ENCODE data around the gene EFCAB11. TPM values are rescaled to one million over a fixed set of nuclear protein-coding genes. Genes with fewer than 3 reads are reported as not detected.

EFCAB11 gene
- total and polyA plus RNA-seq, 2 donors: 5.6 to 7.6 TPM

GRCh38 chr14:89953602-89954001 lies 928 bp downstream of the EFCAB11 start:
- H3K4me3 ChIP-seq (ENCODE audit: low read length in 2 of 2): no peak overlapping the region
- DNase-seq (ENCODE audit: low read depth in 6 of 9, low spot score in 9 of 9): no peak
- H3K4me1 ChIP-seq (ENCODE audit: control insufficient read depth in 2 of 2, insufficient read depth in 2 of 2, low read length in 2 of 2): peaks cover 12 to 20% of the 10 kb centered on the region in 2 donors
- H3K27ac ChIP-seq (ENCODE audit: low read depth in 1 of 2, low read length in 1 of 2): no peak overlapping the region
- 90% methylated on average over 1 of the region's 1 CpG for WGBS
- H3K36me3 ChIP-seq (ENCODE audit: control insufficient read depth in 2 of 2, insufficient read depth in 2 of 2, low read length in 1 of 2): peaks cover 16 to 21% of the 10 kb centered on the region in 2 donors
- peaks cover 2 to 11% of the 10 kb centered on the region in 2 donors for H3K9me3 ChIP-seq (ENCODE audit: control insufficient read depth in 2 of 2, insufficient read depth in 1 of 2, low read length in 1 of 2)
- no peaks in the 10 kb centered on the region for H3K27me3 ChIP-seq (ENCODE audit: control insufficient read depth in 2 of 2, insufficient read depth in 1 of 2, low read length in 1 of 2)

- WGBS: 95% methylated on average over 2 of the region's 2 CpGs
- Histone ChIP-seq H3K36me3 (ENCODE audit: control insufficient read depth in 2 of 2, insufficient read depth in 2 of 2, low read length in 1 of 2) (peaks cover 6 to 11% of the 10 kb centered on the region in 2 donors), H3K9me3 (ENCODE audit: control insufficient read depth in 2 of 2, insufficient read depth in 1 of 2, low read length in 1 of 2) (peaks cover 0 to under 1% of the 10 kb centered on the region in 2 donors), H3K4me1 (ENCODE audit: control insufficient read depth in 2 of 2, insufficient read depth in 2 of 2, low read length in 2 of 2) (peaks cover 12 to 15% of the 10 kb centered on the region in 2 donors), H3K27ac (ENCODE audit: low read depth in 1 of 2, low read length in 1 of 2) (no peak overlapping the region), H3K27me3 (ENCODE audit: control insufficient read depth in 2 of 2, insufficient read depth in 1 of 2, low read length in 1 of 2) (no peaks in the 10 kb centered on the region), H3K4me3 (ENCODE audit: low read length in 2 of 2) (no peak overlapping the region)
- DNase-seq (ENCODE audit: low read depth in 6 of 9, low spot score in 9 of 9): no peak
Observed at GRCh38 chr14:89952576-89952975, 2.0 kb downstream of the EFCAB11 start.

GRCh38 chr14:89947344-89947743 lies 7.2 kb downstream of the EFCAB11 start:
- no peak for DNase-seq (ENCODE audit: low read depth in 6 of 9, low spot score in 9 of 9)
- H3K4me1 ChIP-seq (ENCODE audit: control insufficient read depth in 2 of 2, insufficient read depth in 2 of 2, low read length in 2 of 2): no peaks in the 10 kb centered on the region
- peaks cover 5 to 6% of the 10 kb centered on the region in 2 donors for H3K36me3 ChIP-seq (ENCODE audit: control insufficient read depth in 2 of 2, insufficient read depth in 2 of 2, low read length in 1 of 2)
- H3K27ac ChIP-seq (ENCODE audit: low read depth in 1 of 2, low read length in 1 of 2): no peak overlapping the region
- H3K9me3 ChIP-seq (ENCODE audit: control insufficient read depth in 2 of 2, insufficient read depth in 1 of 2, low read length in 1 of 2): no peaks in the 10 kb centered on the region
- no peak overlapping the region for H3K4me3 ChIP-seq (ENCODE audit: low read length in 2 of 2)
- no peaks in the 10 kb centered on the region for H3K27me3 ChIP-seq (ENCODE audit: control insufficient read depth in 2 of 2, insufficient read depth in 1 of 2, low read length in 1 of 2)

GRCh38 chr14:89941830-89942377 lies 12.6 kb downstream of the EFCAB11 start:
- WGBS: 94% methylated on average over 2 of the region's 2 CpGs
- Histone ChIP-seq H3K36me3 (ENCODE audit: control insufficient read depth in 2 of 2, insufficient read depth in 2 of 2, low read length in 1 of 2) (no peaks in the 10 kb centered on the region), H3K27ac (ENCODE audit: low read depth in 1 of 2, low read length in 1 of 2) (no peak overlapping the region), H3K4me3 (ENCODE audit: low read length in 2 of 2) (no peak overlapping the region), H3K4me1 (ENCODE audit: control insufficient read depth in 2 of 2, insufficient read depth in 2 of 2, low read length in 2 of 2) (no peaks in the 10 kb centered on the region), H3K9me3 (ENCODE audit: control insufficient read depth in 2 of 2, insufficient read depth in 1 of 2, low read length in 1 of 2) (no peaks in the 10 kb centered on the region), H3K27me3 (ENCODE audit: control insufficient read depth in 2 of 2, insufficient read depth in 1 of 2, low read length in 1 of 2) (no peaks in the 10 kb centered on the region)
- DNase-seq (ENCODE audit: low read depth in 6 of 9, low spot score in 9 of 9): no peak

- Histone ChIP-seq H3K9me3 (ENCODE audit: control insufficient read depth in 2 of 2, insufficient read depth in 1 of 2, low read length in 1 of 2) (no peaks in the 10 kb centered on the region), H3K36me3 (ENCODE audit: control insufficient read depth in 2 of 2, insufficient read depth in 2 of 2, low read length in 1 of 2) (no peaks in the 10 kb centered on the region), H3K4me1 (ENCODE audit: control insufficient read depth in 2 of 2, insufficient read depth in 2 of 2, low read length in 2 of 2) (no peaks in the 10 kb centered on the region), H3K4me3 (ENCODE audit: low read length in 2 of 2) (no peak overlapping the region), H3K27ac (ENCODE audit: low read depth in 1 of 2, low read length in 1 of 2) (no peak overlapping the region), H3K27me3 (ENCODE audit: control insufficient read depth in 2 of 2, insufficient read depth in 1 of 2, low read length in 1 of 2) (no peaks in the 10 kb centered on the region)
- DNase-seq (ENCODE audit: low read depth in 6 of 9, low spot score in 9 of 9): no peak
- WGBS: 64% methylated on average over 3 of the region's 3 CpGs
Observed at GRCh38 chr14:89936654-89937185, 17.8 kb downstream of the EFCAB11 start.

GRCh38 chr14:89933002-89933401 lies 21.5 kb downstream of the EFCAB11 start:
- H3K36me3 ChIP-seq (ENCODE audit: control insufficient read depth in 2 of 2, insufficient read depth in 2 of 2, low read length in 1 of 2): no peaks in the 10 kb centered on the region
- H3K27ac ChIP-seq (ENCODE audit: low read depth in 1 of 2, low read length in 1 of 2): no peak overlapping the region
- H3K4me1 ChIP-seq (ENCODE audit: control insufficient read depth in 2 of 2, insufficient read depth in 2 of 2, low read length in 2 of 2): no peaks in the 10 kb centered on the region
- no peaks in the 10 kb centered on the region for H3K9me3 ChIP-seq (ENCODE audit: control insufficient read depth in 2 of 2, insufficient read depth in 1 of 2, low read length in 1 of 2)
- no peak for DNase-seq (ENCODE audit: low read depth in 6 of 9, low spot score in 9 of 9)
- H3K27me3 ChIP-seq (ENCODE audit: control insufficient read depth in 2 of 2, insufficient read depth in 1 of 2, low read length in 1 of 2): no peaks in the 10 kb centered on the region
- 94% methylated on average over 6 of the region's 6 CpGs for WGBS
- no peak overlapping the region for H3K4me3 ChIP-seq (ENCODE audit: low read length in 2 of 2)

- DNase-seq (ENCODE audit: low read depth in 6 of 9, low spot score in 9 of 9): no peak
- Histone ChIP-seq H3K4me3 (ENCODE audit: low read length in 2 of 2) (no peak overlapping the region), H3K27me3 (ENCODE audit: control insufficient read depth in 2 of 2, insufficient read depth in 1 of 2, low read length in 1 of 2) (no peaks in the 10 kb centered on the region), H3K27ac (ENCODE audit: low read depth in 1 of 2, low read length in 1 of 2) (no peak overlapping the region), H3K4me1 (ENCODE audit: control insufficient read depth in 2 of 2, insufficient read depth in 2 of 2, low read length in 2 of 2) (no peaks in the 10 kb centered on the region), H3K9me3 (ENCODE audit: control insufficient read depth in 2 of 2, insufficient read depth in 1 of 2, low read length in 1 of 2) (no peaks in the 10 kb centered on the region), H3K36me3 (ENCODE audit: control insufficient read depth in 2 of 2, insufficient read depth in 2 of 2, low read length in 1 of 2) (no peaks in the 10 kb centered on the region)
- WGBS: 87% methylated on average over 13 of the region's 13 CpGs
Observed at GRCh38 chr14:89927186-89927865, 27.2 kb downstream of the EFCAB11 start.

GRCh38 chr14:89926694-89927093 lies 27.8 kb downstream of the EFCAB11 start:
- DNase-seq (ENCODE audit: low read depth in 6 of 9, low spot score in 9 of 9): no peak
- no peak overlapping the region for H3K27ac ChIP-seq (ENCODE audit: low read depth in 1 of 2, low read length in 1 of 2)
- no peaks in the 10 kb centered on the region for H3K9me3 ChIP-seq (ENCODE audit: control insufficient read depth in 2 of 2, insufficient read depth in 1 of 2, low read length in 1 of 2)
- no peaks in the 10 kb centered on the region for H3K36me3 ChIP-seq (ENCODE audit: control insufficient read depth in 2 of 2, insufficient read depth in 2 of 2, low read length in 1 of 2)
- WGBS: 90% methylated on average over 1 of the region's 1 CpG
- no peaks in the 10 kb centered on the region for H3K27me3 ChIP-seq (ENCODE audit: control insufficient read depth in 2 of 2, insufficient read depth in 1 of 2, low read length in 1 of 2)
- no peaks in the 10 kb centered on the region for H3K4me1 ChIP-seq (ENCODE audit: control insufficient read depth in 2 of 2, insufficient read depth in 2 of 2, low read length in 2 of 2)
- no peak overlapping the region for H3K4me3 ChIP-seq (ENCODE audit: low read length in 2 of 2)

- 85% methylated on average over 4 of the region's 4 CpGs for WGBS
- Histone ChIP-seq H3K36me3 (ENCODE audit: control insufficient read depth in 2 of 2, insufficient read depth in 2 of 2, low read length in 1 of 2) (no peaks in the 10 kb centered on the region), H3K4me3 (ENCODE audit: low read length in 2 of 2) (no peak overlapping the region), H3K27me3 (ENCODE audit: control insufficient read depth in 2 of 2, insufficient read depth in 1 of 2, low read length in 1 of 2) (no peaks in the 10 kb centered on the region), H3K4me1 (ENCODE audit: control insufficient read depth in 2 of 2, insufficient read depth in 2 of 2, low read length in 2 of 2) (no peaks in the 10 kb centered on the region), H3K9me3 (ENCODE audit: control insufficient read depth in 2 of 2, insufficient read depth in 1 of 2, low read length in 1 of 2) (no peaks in the 10 kb centered on the region), H3K27ac (ENCODE audit: low read depth in 1 of 2, low read length in 1 of 2) (no peak overlapping the region)
- no peak for DNase-seq (ENCODE audit: low read depth in 6 of 9, low spot score in 9 of 9)
Observed at GRCh38 chr14:89924268-89924667, 30.3 kb downstream of the EFCAB11 start.

All from thymus (tissue), 11 donors.